ENCODE measurements around the gene NR2F6.

NR2F6 gene

DNA sequence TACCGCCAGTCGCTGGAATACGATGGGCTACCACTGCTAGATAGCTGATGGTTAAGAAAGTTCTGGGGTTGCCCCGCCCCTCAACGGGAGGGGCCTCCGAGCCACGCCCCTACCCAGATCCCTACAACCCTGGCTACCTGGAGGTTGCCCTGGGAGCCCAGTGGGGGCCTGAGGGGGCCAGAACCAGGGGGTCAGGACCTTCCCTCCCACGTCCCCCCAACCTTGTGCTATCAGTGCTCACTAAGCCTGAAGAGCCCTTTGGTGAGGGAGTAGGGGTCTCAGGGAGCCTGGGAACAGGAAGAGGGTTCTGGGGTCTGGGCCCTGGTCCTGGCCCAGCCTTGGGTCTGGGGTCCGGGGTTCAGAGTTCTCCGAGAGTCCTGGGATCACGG, 10.8 kb downstream of the NR2F6 start:
- in situ Hi-C loops (cut with HindIII; ENCODE audit: low sequenced_read_pairs): no loop called here
- no peak for DNase-seq (ENCODE audit: low read depth, low spot score)
- no peak for TF ChIP-seq CTCF (IDR thresholded peaks at IDR 0.05; ENCODE audit: low read depth, low read length)
- H3K4me3 ChIP-seq (ENCODE audit: low read depth, low read length): peak overlapping the region; percentile 56

- H3K4me3 ChIP-seq (ENCODE audit: low read depth, low read length): no peak overlapping the region
- in situ Hi-C loops (cut with HindIII; ENCODE audit: low sequenced_read_pairs): no loop called here
- DNase-seq (ENCODE audit: low read depth, low spot score): no peak
Measured at GRCh38 chr19:17232258-17232657, 13.5 kb downstream of the NR2F6 start.

GRCh38 chr19:17229890-17230289, 15.8 kb downstream of the NR2F6 start:
- no peak for DNase-seq (ENCODE audit: low read depth, low spot score)
- in situ Hi-C loops (cut with HindIII; ENCODE audit: low sequenced_read_pairs): no loop called here
- H3K4me3 ChIP-seq (ENCODE audit: low read depth, low read length): no peak overlapping the region
- no peak for TF ChIP-seq CTCF (IDR thresholded peaks at IDR 0.05; ENCODE audit: low read depth, low read length)

More at GRCh38 chr19:17232258-17232657, 13.5 kb downstream of the NR2F6 start:
- TF ChIP-seq CTCF (IDR thresholded peaks at IDR 0.05; ENCODE audit: low read depth, low read length): no peak

- DNase-seq (ENCODE audit: low read depth, low spot score): no peak
- no peak overlapping the region for H3K4me3 ChIP-seq (ENCODE audit: low read depth, low read length)
- in situ Hi-C loops (cut with HindIII; ENCODE audit: low sequenced_read_pairs): no loop called here
- no peak for TF ChIP-seq CTCF (IDR thresholded peaks at IDR 0.05; ENCODE audit: low read depth, low read length)
Measured at GRCh38 chr19:17227798-17228367, 17.8 kb downstream of the NR2F6 start.

- in situ Hi-C loops (cut with HindIII; ENCODE audit: low sequenced_read_pairs): no loop called here
- TF ChIP-seq CTCF (IDR thresholded peaks at IDR 0.05; ENCODE audit: low read depth, low read length): no peak
- peak; percentile 98 for DNase-seq (ENCODE audit: low read depth, low spot score)
- H3K4me3 ChIP-seq (ENCODE audit: low read depth, low read length): peak within 1 kb of the TSS; percentile 70
Measured at GRCh38 chr19:17226002-17226933, 19.5 kb downstream of the NR2F6 start, which contains the start of gene OCEL1. Gene OCEL1, plus strand, starts transcription at chr19:17226226. Its CDS starts 22 bp downstream, at chr19:17226248.

- no peak for TF ChIP-seq CTCF (IDR thresholded peaks at IDR 0.05; ENCODE audit: low read depth, low read length)
- H3K4me3 ChIP-seq (ENCODE audit: low read depth, low read length): no peak overlapping the region
- no peak for DNase-seq (ENCODE audit: low read depth, low spot score)
- in situ Hi-C loops (cut with HindIII; ENCODE audit: low sequenced_read_pairs): no loop called here
Measured at GRCh38 chr19:17225053-17225452, 20.7 kb downstream of the NR2F6 start.
